Measurements from ENCODE around the gene ZNF185.

The ZNF185 gene

DNA sequence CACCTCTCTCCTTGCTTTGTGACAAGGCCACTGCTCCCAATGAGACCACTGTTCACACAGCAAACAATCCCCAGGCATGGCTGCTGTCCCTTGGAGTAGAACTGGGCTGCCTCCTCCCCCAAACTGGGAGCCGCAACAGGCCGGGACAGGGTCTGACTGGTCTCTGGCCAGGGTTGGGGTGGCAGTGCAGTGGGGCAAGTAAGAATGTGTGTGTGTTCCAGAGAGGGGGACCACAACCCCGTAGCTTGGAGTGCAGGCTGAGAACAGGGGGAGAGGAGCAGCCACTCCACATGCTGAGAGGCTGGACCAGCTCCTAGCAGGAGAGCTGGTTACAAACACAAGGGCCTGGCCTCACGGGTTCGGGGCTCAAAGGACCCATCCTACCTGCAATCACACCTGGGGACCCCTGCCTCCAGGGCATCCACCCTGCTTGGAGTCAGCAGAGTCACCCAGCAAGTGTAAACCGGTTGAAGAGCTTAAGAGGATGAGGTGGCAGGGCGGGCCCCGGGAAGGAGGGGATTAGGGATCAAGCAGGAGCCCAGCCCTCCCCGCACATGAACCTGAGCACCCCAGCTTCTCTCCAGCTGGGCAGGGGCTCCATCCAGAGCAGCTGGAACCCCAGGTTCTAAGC is 3.8 kb upstream of the ZNF185 start:
- in situ Hi-C loops (cut with HindIII; ENCODE audit: low sequenced_read_pairs): no loop called here

DNA sequence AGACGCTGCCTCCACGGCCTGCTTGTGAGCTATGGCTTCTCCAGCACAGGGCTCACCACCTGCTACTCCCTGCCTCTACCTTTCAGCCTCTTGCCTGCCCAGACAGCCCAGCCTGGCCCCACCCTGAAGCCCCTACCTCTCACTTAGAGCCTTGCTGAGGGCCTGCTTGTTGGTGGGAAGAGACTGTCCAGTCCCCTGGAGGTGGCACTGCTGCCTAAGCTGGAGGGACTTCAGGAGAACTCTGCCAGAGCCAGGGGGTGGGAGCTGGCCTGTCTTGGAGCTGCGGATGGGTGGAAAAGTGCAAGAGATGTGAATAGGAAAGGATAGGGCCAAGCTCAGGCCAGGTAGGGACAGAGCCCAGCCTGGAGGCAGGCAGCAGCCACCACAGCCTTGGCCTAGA is 2.7 kb upstream of the ZNF185 start:
- DNase-seq (ENCODE audit: low read depth): no peak
- in situ Hi-C loops (cut with HindIII; ENCODE audit: low sequenced_read_pairs): no loop called here
- TF ChIP-seq, protein P1, sequence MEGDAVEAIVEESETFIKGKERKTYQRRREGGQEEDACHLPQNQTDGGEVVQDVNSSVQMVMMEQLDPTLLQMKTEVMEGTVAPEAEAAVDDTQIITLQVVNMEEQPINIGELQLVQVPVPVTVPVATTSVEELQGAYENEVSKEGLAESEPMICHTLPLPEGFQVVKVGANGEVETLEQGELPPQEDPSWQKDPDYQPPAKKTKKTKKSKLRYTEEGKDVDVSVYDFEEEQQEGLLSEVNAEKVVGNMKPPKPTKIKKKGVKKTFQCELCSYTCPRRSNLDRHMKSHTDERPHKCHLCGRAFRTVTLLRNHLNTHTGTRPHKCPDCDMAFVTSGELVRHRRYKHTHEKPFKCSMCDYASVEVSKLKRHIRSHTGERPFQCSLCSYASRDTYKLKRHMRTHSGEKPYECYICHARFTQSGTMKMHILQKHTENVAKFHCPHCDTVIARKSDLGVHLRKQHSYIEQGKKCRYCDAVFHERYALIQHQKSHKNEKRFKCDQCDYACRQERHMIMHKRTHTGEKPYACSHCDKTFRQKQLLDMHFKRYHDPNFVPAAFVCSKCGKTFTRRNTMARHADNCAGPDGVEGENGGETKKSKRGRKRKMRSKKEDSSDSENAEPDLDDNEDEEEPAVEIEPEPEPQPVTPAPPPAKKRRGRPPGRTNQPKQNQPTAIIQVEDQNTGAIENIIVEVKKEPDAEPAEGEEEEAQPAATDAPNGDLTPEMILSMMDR (IDR thresholded peaks at IDR 0.05; ENCODE audit: low read depth, low read length, missing control alignments): no peak
- no peak overlapping the region for H3K4me3 ChIP-seq (ENCODE audit: low read depth, low read length)

More for the DNA sequence above, 3.8 kb upstream of the ZNF185 start:
- TF ChIP-seq, protein P1 (IDR thresholded peaks at IDR 0.05; ENCODE audit: low read depth, low read length, missing control alignments): no peak
- DNase-seq (ENCODE audit: low read depth): no peak
- H3K4me3 ChIP-seq (ENCODE audit: low read depth, low read length): no peak overlapping the region

DNA sequence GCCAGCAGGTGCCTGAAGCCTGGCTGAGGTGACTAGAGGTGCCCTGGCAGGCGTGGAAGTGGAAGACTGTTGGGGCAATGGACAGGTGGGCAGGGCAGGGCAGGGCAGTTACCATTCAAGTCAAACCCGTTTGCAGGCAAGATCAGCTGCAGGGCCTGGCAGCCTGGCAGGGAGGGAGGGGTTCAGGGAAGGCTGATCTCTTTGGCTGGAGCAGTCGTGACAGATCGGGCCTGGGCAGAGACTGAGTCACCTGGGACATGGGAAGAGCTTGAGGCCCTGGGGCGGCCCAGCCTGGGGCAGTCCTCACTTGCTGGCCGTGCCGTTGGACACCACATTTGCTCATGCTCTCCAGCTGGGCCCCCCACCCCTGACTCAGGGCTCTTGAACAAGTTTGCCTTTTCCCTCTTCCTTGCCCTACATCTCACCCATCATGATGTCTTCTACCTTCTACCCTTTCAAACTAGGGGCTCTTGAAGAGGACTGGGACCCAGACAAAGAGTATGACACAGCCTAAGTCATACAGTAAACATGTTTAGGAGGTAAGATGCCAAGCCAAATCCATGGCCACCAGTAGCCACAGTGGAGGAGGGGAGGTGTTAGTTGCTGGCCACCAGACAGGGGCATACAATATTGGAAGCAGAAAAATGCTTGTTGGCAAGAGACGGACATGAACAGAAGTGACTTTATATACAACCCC is 2.0 kb upstream of the ZNF185 start:
- no peak overlapping the region for H3K4me3 ChIP-seq (ENCODE audit: low read depth, low read length)
- TF ChIP-seq, protein P1 (IDR thresholded peaks at IDR 0.05; ENCODE audit: low read depth, low read length, missing control alignments): no peak
- in situ Hi-C loops (cut with HindIII; ENCODE audit: low sequenced_read_pairs): no loop called here
- DNase-seq (ENCODE audit: low read depth): no peak

DNA sequence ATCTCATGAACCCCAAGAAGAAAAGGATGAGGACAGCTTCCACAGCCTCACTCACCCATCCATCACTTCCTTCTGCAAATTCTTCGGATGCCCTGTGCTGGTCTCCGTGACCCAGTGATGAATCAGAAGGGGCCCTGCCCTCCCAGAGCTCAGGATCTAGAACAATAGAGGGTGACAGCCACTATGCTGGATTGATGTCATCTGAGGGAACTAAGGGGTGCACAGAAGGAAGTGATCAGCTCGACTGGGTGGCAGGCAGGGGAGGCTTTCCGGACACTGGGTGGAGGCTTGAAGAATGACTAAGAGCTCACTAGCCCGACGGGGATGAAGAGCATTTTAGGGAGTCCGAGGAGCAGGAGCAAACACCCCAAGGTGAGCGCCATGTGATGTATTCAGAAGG is 1.4 kb upstream of the ZNF185 start:
- TF ChIP-seq, protein P1 (IDR thresholded peaks at IDR 0.05; ENCODE audit: low read depth, low read length, missing control alignments): no peak
- in situ Hi-C loops (cut with HindIII; ENCODE audit: low sequenced_read_pairs): no loop called here
- H3K4me3 ChIP-seq (ENCODE audit: low read depth, low read length): no peak overlapping the region
- no peak for DNase-seq (ENCODE audit: low read depth)

DNA sequence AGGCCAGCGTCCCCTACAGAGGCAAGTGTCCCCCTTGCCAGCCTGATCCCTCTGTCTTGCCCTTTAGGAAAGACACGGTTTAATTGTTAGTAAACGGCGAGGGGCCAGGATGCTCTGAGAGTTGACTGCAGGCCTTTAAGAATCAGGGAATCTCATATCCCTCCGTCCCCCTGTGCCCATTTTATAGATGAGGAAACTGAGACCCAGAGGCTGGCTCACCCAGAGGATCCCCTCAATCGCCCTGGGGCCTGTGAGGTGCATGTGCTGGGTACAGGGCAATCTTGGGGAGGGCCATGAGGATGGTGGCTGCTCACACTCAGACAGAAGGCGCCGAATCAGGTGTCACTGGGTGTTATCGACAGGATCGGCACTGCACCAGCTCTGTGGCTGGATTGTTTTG is 575 bp downstream of the ZNF185 start:
- peak overlapping the region; percentile 42 for H3K4me3 ChIP-seq (ENCODE audit: low read depth, low read length)
- TF ChIP-seq, protein P1 (IDR thresholded peaks at IDR 0.05; ENCODE audit: low read depth, low read length, missing control alignments): no peak
- in situ Hi-C loops (cut with HindIII; ENCODE audit: low sequenced_read_pairs): no loop called here
- DNase-seq (ENCODE audit: low read depth): no peak

DNA sequence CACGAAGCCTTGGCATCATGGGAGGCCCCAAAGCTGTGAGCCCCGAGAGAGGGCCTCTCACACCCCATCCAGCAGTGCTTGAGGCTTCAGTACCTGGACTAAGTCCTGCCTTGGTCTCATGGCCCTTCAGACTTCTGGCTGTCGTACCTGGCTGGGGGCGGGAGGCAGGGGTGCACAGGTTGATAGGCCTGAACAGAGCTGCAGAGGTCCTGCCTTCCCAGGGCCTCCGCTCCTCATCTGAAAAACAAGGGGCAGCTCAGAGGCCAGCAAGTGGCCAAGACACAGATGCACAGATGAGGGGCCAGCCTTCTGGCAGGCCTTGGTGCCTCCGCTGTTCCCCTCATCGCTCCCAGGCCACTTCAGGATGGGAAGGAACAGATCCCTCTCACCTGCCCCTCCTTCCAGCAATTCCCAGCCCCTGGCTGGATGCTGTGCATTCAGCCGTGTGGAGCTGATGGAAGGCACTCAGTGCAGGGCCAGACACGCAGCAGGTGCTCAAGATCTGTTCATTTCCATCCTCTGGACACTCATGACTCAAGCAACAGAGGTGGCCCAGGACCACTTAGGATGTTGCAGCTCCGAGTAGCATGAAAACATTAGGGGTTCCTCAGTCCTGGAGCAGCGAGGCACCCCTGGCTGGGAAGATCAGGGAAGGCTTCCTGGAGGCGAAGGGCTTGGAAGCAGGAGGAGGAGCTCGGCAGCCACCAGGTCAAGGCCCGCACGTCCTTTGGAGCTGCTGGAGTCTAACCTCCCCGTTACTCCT is 1.4 kb downstream of the ZNF185 start:
- in situ Hi-C loops (cut with HindIII; ENCODE audit: low sequenced_read_pairs): no loop called here
- no peak overlapping the region for H3K4me3 ChIP-seq (ENCODE audit: low read depth, low read length)
- DNase-seq (ENCODE audit: low read depth): no peak

More for the DNA sequence above, 1.4 kb downstream of the ZNF185 start:
- TF ChIP-seq, protein P1 (IDR thresholded peaks at IDR 0.05; ENCODE audit: low read depth, low read length, missing control alignments): no peak

Data from astrocyte of the cerebellum (primary cell).